Measurements from ENCODE around the gene FOLH1.
"Not testable (repeated sequence)": the region's sequence is repeated elsewhere in the genome, so short reads cannot be mapped to it uniquely, and the experiment has no call there.

The FOLH1 gene

GRCh38 chr11:49177936-49178335, 30.5 kb downstream of the FOLH1 start:
- not testable (repeated sequence) for DNase-seq (ENCODE audit: low read depth, low spot score)

- DNase-seq (ENCODE audit: low read depth, low spot score), result not testable (repeated sequence)
Observed at GRCh38 chr11:49175378-49175777, 33.0 kb downstream of the FOLH1 start.

GRCh38 chr11:49174691-49175366, 33.6 kb downstream of the FOLH1 start:
- DNase-seq (ENCODE audit: low read depth, low spot score), result not testable (repeated sequence)

GRCh38 chr11:49171613-49172012, 36.8 kb downstream of the FOLH1 start:
- not testable (repeated sequence) for DNase-seq (ENCODE audit: low read depth, low spot score)

GRCh38 chr11:49169579-49169978, 38.8 kb downstream of the FOLH1 start:
- DNase-seq (ENCODE audit: low read depth, low spot score), result not testable (repeated sequence)

GRCh38 chr11:49168992-49169391, 39.4 kb downstream of the FOLH1 start:
- DNase-seq (ENCODE audit: low read depth, low spot score), result not testable (repeated sequence)

- DNase-seq (ENCODE audit: low read depth, low spot score), result no peak
Observed at GRCh38 chr11:49151211-49151610, 57.2 kb downstream of the FOLH1 start.

GRCh38 chr11:49102356-49102755, 106.0 kb downstream of the FOLH1 start:
- not testable (repeated sequence) for DNase-seq (ENCODE audit: low read depth, low spot score)

All from activated naive CD8-positive, alpha-beta T cell treated with anti-CD3 and anti-CD28 coated beads, Interleukin-2, amount 50 U/mL, for 16 hours (primary cell).